A549 (cell line): ENCODE data around the gene LAPTM5. TPM values are rescaled to one million over a fixed set of nuclear protein-coding genes. Genes with fewer than 3 reads are reported as not detected.

Experiments
- ATAC-seq, 2 experiments: fragments of 200-7000 bp in 1 of 2; fragments of >200 bp in 1 of 2; cut with Nextera tagmentation in 1 of 2; cut with Tn5 transposase in 1 of 2; 3 replicates each; pipeline versions ENCODE4 v1.8.0 to v1.9.1; 2018 to 2020; ENCODE audit warnings: mild to moderate bottlenecking in 1 of 2, moderate library complexity in 1 of 2
- CTCF ChIA-PET: fragments of 300-600 bp; sonication (Branson Sonifier 250); formaldehyde crosslinking; extraction: SDS; loops from one replicate; lab custom pipeline; 2021; ENCODE audit warnings: antibody characterized with exemption, inconsistent platforms; lab: Yijun Ruan, JAX
- POLR2A ChIA-PET: fragments of 350-600 bp; formaldehyde crosslinking; extraction: SDS; loops from one replicate; lab custom pipeline; 2021; ENCODE audit warnings: antibody characterized with exemption, inconsistent platforms; lab: Yijun Ruan, JAX
- DNase-seq, 2 experiments: peaks; one replicate each; pipeline versions ENCODE4 v3.0.0 to v3.0.0-alpha.2; 2011 to 2016; ENCODE audit warnings: low read depth in 1 of 2, low spot score in 1 of 2
- FAIRE-seq: peaks from 2 replicates; lab custom pipeline; 2011; peaks lifted over from hg19 to GRCh38; lab: Jason Lieb, UNC
- H3K27ac ChIP-seq, 2 experiments: fragments of >200 bp; sonication (Bioruptor Twin); formaldehyde crosslinking; 3 replicates each; pipeline ENCODE4 v1.5.1; 2016 to 2017
- H3K4me1 ChIP-seq: fragments of >200 bp; sonication (Bioruptor Twin); formaldehyde crosslinking; 3 replicates; pipeline ENCODE4 v1.6.1; 2016
- H3K4me2 ChIP-seq: fragments of >200 bp; sonication (Bioruptor Twin); formaldehyde crosslinking; 3 replicates; pipeline ENCODE4 v1.6.1; 2016
- H3K4me3 ChIP-seq: fragments of >200 bp; sonication (Bioruptor Twin); formaldehyde crosslinking; 3 replicates; pipeline ENCODE4 v1.5.1; 2016
- H3K9me3 ChIP-seq: fragments of >200 bp; sonication (Bioruptor Twin); formaldehyde crosslinking; 3 replicates; pipeline ENCODE4 v1.6.1; 2016
- BHLHE40 ChIP-seq: IDR thresholded peaks from 2 replicates; pipeline ENCODE4 v1.6.1; 2012; ENCODE audit warnings: low read depth, low read length, inconsistent platforms
- CBX2 ChIP-seq: fragments of 200-600 bp; sonication (generic); IDR thresholded peaks from 2 replicates; pipeline ENCODE4 v1.6.1; 2016; ENCODE audit warnings: low read depth, mild to moderate bottlenecking, borderline replicate concordance
- CBX8 ChIP-seq: fragments of 200-600 bp; sonication (generic); IDR thresholded peaks from 2 replicates; pipeline ENCODE4 v1.6.1; 2016
- CHD2 ChIP-seq: fragments of 150-350 bp; IDR thresholded peaks from 2 replicates; pipeline ENCODE4 v1.6.1; 2014; ENCODE audit warnings: low read length; ENCODE audit not compliant: partially characterized antibody
- CHD4 ChIP-seq: fragments of 200-600 bp; sonication (generic); IDR thresholded peaks from 2 replicates; pipeline ENCODE4 v1.6.1; 2016; ENCODE audit warnings: antibody characterized with exemption, mild to moderate bottlenecking, borderline replicate concordance
- EHF ChIP-seq: fragments of 250-450 bp; sonication (Bioruptor Pico); IDR thresholded peaks from 2 replicates; pipeline ENCODE4 v1.5.0; 2020; ENCODE audit warnings: mild to moderate bottlenecking
- EHMT2 ChIP-seq: fragments of 200-600 bp; sonication (generic); IDR thresholded peaks from 2 replicates; pipeline ENCODE4 v1.6.1; 2016; ENCODE audit warnings: antibody characterized with exemption, low read depth, mild to moderate bottlenecking, moderate library complexity
- FOSL2 ChIP-seq, 2 experiments: fragments of 450-650 bp in 1 of 2; fragments of >200 bp in 1 of 2; sonication (Bioruptor Twin) in 1 of 2; formaldehyde crosslinking; IDR thresholded peaks; 2 replicates each; pipeline versions ENCODE4 v1.5.0 to v1.6.1; 2016 to 2020; ENCODE audit warnings: mild to moderate bottlenecking in 1 of 2, moderate library complexity in 1 of 2
- FOXS1 ChIP-seq: fragments of 250-450 bp; sonication (Bioruptor Pico); IDR thresholded peaks from 2 replicates; pipeline ENCODE4 v1.5.0; 2020; ENCODE audit warnings: mild to moderate bottlenecking, moderate library complexity
- HDAC2 ChIP-seq: fragments of 200-600 bp; sonication (generic); IDR thresholded peaks from 2 replicates; pipeline ENCODE4 v1.6.1; 2016
- HEYL ChIP-seq: fragments of 250-450 bp; sonication (Bioruptor Pico); IDR thresholded peaks from 2 replicates; pipeline ENCODE4 v1.8.0; 2021; ENCODE audit warnings: mild to moderate bottlenecking, moderate library complexity
- HOXA7 ChIP-seq: fragments of 250-450 bp; sonication (Bioruptor Pico); IDR thresholded peaks from 2 replicates; pipeline ENCODE4 v1.5.0; 2020; ENCODE audit warnings: mild to moderate bottlenecking, moderate library complexity
- HOXB13 ChIP-seq: fragments of 250-450 bp; sonication (Bioruptor Pico); IDR thresholded peaks from 2 replicates; pipeline ENCODE4 v1.5.0; 2020; ENCODE audit warnings: low read depth, mild to moderate bottlenecking, moderate library complexity
- JUNB ChIP-seq: fragments of >200 bp; sonication (Bioruptor Twin); formaldehyde crosslinking; IDR thresholded peaks from 2 replicates; pipeline ENCODE4 v1.6.1; 2016
- KDM1A ChIP-seq: fragments of 200-600 bp; sonication (generic); IDR thresholded peaks from 2 replicates; pipeline ENCODE4 v1.6.1; 2016; ENCODE audit warnings: low read depth, mild to moderate bottlenecking
- MAFK ChIP-seq: fragments of 450-650 bp; IDR thresholded peaks from 2 replicates; pipeline ENCODE4 v1.6.1; 2014; ENCODE audit not compliant: partially characterized antibody
- MAZ ChIP-seq: fragments of 150-350 bp; IDR thresholded peaks from 2 replicates; pipeline ENCODE4 v1.6.1; 2014; ENCODE audit warnings: antibody characterized with exemption, low read depth, low read length, borderline replicate concordance
- NFE2L2 ChIP-seq: fragments of 150-350 bp; conservative IDR thresholded peaks from 2 replicates; pipeline ENCODE4 v1.6.1; 2014; ENCODE audit warnings: low read length
- NR3C1 ChIP-seq: fragments of >200 bp; sonication (Bioruptor Twin); formaldehyde crosslinking; IDR thresholded peaks from 3 replicates; pipeline ENCODE4 v1.6.1; 2017
- POLR2A ChIP-seq: IDR thresholded peaks from 2 replicates; pipeline ENCODE4 v1.6.1; 2012; ENCODE audit warnings: mild to moderate bottlenecking, low read length
- RCOR1 ChIP-seq: fragments of 150-350 bp; IDR thresholded peaks from 2 replicates; pipeline ENCODE4 v1.6.1; 2014; ENCODE audit warnings: antibody characterized with exemption, low read length, low read depth
- SMC3 ChIP-seq: fragments of >200 bp; sonication (Bioruptor Twin); formaldehyde crosslinking; IDR thresholded peaks from 3 replicates; pipeline ENCODE4 v1.6.1; 2018; ENCODE audit warnings: inconsistent platforms
- SREBF2 ChIP-seq: fragments of 450-650 bp; IDR thresholded peaks from 2 replicates; pipeline ENCODE4 v1.6.1; 2014; ENCODE audit warnings: mild to moderate bottlenecking, moderate library complexity
- TFCP2L1 ChIP-seq: fragments of 250-450 bp; sonication (Bioruptor Pico); IDR thresholded peaks from 2 replicates; pipeline ENCODE4 v1.5.0; 2021; ENCODE audit warnings: mild to moderate bottlenecking
- ZC3H11A ChIP-seq: fragments of 450-650 bp; IDR thresholded peaks from 2 replicates; pipeline ENCODE4 v1.6.1; 2014; ENCODE audit warnings: antibody characterized with exemption, mild to moderate bottlenecking
- WGBS: methylation state at CpG from one replicate; pipeline ENCODE4 v1.1.6; 2017; ENCODE audit errors: missing lambda C conversion rate; 5-methylcytosine and 5-hydroxymethylcytosine counted together
- polyA plus RNA-seq, 4 experiments: library from polyadenylated mRNA; depleted of rRNA in 3 of 4; stranded (reverse); fragments of >200 nt; fragmentation: RNase III in 1 of 4; extraction: RNeasy Plus Mini Kit Qiagen cat#74134 plus additional on column Dnase treatment in 1 of 4; gene quantifications; 2 replicates in 3 of 4; 3 replicates in 1 of 4; pipeline ENCODE4 v1.2.3, GENCODE V29; 2011 to 2017
- TF ChIP-seq, protein P1 (sequence below): fragments of 450-650 bp; IDR thresholded peaks from 2 replicates; pipeline ENCODE4 v1.6.1; 2014; ENCODE audit warnings: antibody characterized with exemption
- TF ChIP-seq, protein P2 (sequence below): fragments of 250-450 bp; sonication (Bioruptor Pico); IDR thresholded peaks from 2 replicates; pipeline ENCODE4 v1.5.0; 2020; ENCODE audit warnings: low read depth, mild to moderate bottlenecking, moderate library complexity
- TF ChIP-seq, protein P3 (sequence below): fragments of 150-350 bp; IDR thresholded peaks from 2 replicates; pipeline ENCODE4 v1.6.1; 2014; ENCODE audit warnings: low read depth, mild to moderate bottlenecking, low read length
- TF ChIP-seq, protein P4 (sequence below): fragments of >200 bp; sonication (Bioruptor Twin); formaldehyde crosslinking; IDR thresholded peaks from 3 replicates; pipeline ENCODE4 v1.5.1; 2016
- TF ChIP-seq, protein P5 (sequence below): fragments of >200 bp; sonication (Bioruptor Twin); formaldehyde crosslinking; IDR thresholded peaks from 3 replicates; pipeline ENCODE4 v1.6.1; 2016

LAPTM5 gene
- polyA plus RNA-seq, 2 of the 4 experiments (the other 2 are of a cell fraction) = 0.06 to 0.22 TPM

DNA sequence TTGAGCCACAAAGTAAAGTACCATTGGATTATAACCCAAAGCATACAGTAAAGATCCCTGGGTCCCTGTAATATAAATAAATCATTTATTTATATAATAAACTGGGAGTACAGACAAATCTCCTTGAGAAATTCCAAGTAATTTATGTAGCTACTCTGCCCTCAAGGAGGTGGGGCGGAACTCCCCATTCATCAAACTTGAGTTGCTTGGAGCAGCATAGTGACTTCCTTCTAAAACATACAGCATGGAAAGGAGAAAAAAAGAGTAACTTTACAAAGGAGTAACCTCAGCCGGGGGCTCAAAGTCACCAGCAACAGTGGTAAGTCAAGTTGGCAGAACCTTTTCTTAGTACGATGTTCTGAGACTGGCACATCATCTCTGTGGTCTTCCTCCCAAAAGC lies 4.5 kb downstream of the LAPTM5 start:
- POLR2A ChIA-PET = no interaction called here

DNA sequence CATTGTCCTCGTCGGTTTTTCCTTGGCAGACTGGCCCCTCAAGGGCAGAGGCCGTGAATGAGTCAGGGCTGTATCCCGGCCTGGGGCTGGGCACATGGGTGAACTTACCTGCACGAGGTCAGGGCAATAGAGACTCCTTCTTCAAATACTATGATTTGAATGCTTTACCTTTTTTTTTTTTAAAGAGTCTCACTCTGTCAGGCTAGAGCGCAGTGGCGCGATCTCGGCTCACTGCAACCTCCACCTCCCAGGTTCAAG lies 5.0 kb downstream of the LAPTM5 start:
- Histone ChIP-seq H3K4me2 (no peak overlapping the region), H3K27ac (no peak overlapping the region), H3K4me3 (no peak overlapping the region), H3K9me3 (no peaks in the 10 kb centered on the region), H3K4me1 (peaks cover 9% of the 10 kb centered on the region; the same call in 2 of the 3 replicates)
- 59% methylated on average over 9 of the region's 9 CpGs for WGBS
- DNase-seq (no peak), FAIRE-seq (no peak), ATAC-seq (no peak)
- ChIA-PET POLR2A (interaction anchor here (0.7 kb wide), 1 partner anchor 10 kb away, joined by 3 read pairs; no protein-coding TSS in a partner anchor), CTCF (interaction anchor here (0.6 to 1.5 kb wide), 3 partner anchors 30 to 1555 kb away, joined by 3 read pairs; no protein-coding TSS in a partner anchor)
- TF ChIP-seq NFE2L2 (no peak), FOSL2 (IDR thresholded peaks at IDR 0.05) (no peak), FOSL2 (CRISPR knock-in tag; IDR thresholded peaks at IDR 0.05) (no peak), HDAC2 (no peak), HEYL (CRISPR knock-in tag) (no peak), NR3C1 (no peak), CBX2 (no peak), POLR2A (no peak), HOXB13 (CRISPR knock-in tag) (no peak), MAZ (no peak), CBX8 (no peak), JUNB (no peak), HOXA7 (no peak), RCOR1 (no peak), CHD2 (no peak), CHD4 (no peak), TFCP2L1 (CRISPR knock-in tag) (no peak), EHF (CRISPR knock-in tag) (no peak), SREBF2 (no peak)
- TF ChIP-seq, protein P1, sequence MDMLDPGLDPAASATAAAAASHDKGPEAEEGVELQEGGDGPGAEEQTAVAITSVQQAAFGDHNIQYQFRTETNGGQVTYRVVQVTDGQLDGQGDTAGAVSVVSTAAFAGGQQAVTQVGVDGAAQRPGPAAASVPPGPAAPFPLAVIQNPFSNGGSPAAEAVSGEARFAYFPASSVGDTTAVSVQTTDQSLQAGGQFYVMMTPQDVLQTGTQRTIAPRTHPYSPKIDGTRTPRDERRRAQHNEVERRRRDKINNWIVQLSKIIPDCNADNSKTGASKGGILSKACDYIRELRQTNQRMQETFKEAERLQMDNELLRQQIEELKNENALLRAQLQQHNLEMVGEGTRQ = no peak

More for the DNA sequence above, 4.5 kb downstream of the LAPTM5 start:
- Histone ChIP-seq H3K4me2 (no peak overlapping the region), H3K27ac (no peak overlapping the region), H3K4me1 (peaks cover 8% of the 10 kb centered on the region; the same call in 2 of the 3 replicates), H3K9me3 (no peaks in the 10 kb centered on the region), H3K4me3 (no peak overlapping the region)
- TF ChIP-seq ZC3H11A (no peak), BHLHE40 (no peak), MAFK (no peak), CHD4 (no peak), JUNB (no peak), KDM1A (no peak), FOXS1 (CRISPR knock-in tag) (no peak), NR3C1 (no peak), EHMT2 (no peak), RCOR1 (no peak), SMC3 (no peak)
- TF ChIP-seq, protein P2, sequence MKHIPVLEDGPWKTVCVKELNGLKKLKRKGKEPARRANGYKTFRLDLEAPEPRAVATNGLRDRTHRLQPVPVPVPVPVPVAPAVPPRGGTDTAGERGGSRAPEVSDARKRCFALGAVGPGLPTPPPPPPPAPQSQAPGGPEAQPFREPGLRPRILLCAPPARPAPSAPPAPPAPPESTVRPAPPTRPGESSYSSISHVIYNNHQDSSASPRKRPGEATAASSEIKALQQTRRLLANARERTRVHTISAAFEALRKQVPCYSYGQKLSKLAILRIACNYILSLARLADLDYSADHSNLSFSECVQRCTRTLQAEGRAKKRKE (CRISPR knock-in tag) = no peak
- TF ChIP-seq, protein P1 = no peak
- TF ChIP-seq, protein P3, sequence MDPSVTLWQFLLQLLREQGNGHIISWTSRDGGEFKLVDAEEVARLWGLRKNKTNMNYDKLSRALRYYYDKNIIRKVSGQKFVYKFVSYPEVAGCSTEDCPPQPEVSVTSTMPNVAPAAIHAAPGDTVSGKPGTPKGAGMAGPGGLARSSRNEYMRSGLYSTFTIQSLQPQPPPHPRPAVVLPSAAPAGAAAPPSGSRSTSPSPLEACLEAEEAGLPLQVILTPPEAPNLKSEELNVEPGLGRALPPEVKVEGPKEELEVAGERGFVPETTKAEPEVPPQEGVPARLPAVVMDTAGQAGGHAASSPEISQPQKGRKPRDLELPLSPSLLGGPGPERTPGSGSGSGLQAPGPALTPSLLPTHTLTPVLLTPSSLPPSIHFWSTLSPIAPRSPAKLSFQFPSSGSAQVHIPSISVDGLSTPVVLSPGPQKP = no peak
- TF ChIP-seq, protein P4, sequence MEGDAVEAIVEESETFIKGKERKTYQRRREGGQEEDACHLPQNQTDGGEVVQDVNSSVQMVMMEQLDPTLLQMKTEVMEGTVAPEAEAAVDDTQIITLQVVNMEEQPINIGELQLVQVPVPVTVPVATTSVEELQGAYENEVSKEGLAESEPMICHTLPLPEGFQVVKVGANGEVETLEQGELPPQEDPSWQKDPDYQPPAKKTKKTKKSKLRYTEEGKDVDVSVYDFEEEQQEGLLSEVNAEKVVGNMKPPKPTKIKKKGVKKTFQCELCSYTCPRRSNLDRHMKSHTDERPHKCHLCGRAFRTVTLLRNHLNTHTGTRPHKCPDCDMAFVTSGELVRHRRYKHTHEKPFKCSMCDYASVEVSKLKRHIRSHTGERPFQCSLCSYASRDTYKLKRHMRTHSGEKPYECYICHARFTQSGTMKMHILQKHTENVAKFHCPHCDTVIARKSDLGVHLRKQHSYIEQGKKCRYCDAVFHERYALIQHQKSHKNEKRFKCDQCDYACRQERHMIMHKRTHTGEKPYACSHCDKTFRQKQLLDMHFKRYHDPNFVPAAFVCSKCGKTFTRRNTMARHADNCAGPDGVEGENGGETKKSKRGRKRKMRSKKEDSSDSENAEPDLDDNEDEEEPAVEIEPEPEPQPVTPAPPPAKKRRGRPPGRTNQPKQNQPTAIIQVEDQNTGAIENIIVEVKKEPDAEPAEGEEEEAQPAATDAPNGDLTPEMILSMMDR = no peak
- TF ChIP-seq, protein P5, sequence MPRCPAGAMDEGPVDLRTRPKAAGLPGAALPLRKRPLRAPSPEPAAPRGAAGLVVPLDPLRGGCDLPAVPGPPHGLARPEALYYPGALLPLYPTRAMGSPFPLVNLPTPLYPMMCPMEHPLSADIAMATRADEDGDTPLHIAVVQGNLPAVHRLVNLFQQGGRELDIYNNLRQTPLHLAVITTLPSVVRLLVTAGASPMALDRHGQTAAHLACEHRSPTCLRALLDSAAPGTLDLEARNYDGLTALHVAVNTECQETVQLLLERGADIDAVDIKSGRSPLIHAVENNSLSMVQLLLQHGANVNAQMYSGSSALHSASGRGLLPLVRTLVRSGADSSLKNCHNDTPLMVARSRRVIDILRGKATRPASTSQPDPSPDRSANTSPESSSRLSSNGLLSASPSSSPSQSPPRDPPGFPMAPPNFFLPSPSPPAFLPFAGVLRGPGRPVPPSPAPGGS = no peak
- no peak for ATAC-seq
- FAIRE-seq = no peak
- WGBS = 70% methylated on average over 3 of the region's 3 CpGs
- CTCF ChIA-PET = interaction anchor here (0.6 kb wide), 1 partner anchor 1555 kb away, joined by 3 read pairs; no protein-coding TSS in a partner anchor
- no peak for DNase-seq
